Erythroblast (primary cell): Measurements from ENCODE around the gene CDC26.
"Not testable (repeated sequence)": the region's sequence is repeated elsewhere in the genome, so short reads cannot be mapped to it uniquely, and the experiment has no call there.

Experiments
- DNase-seq, 2 experiments: peaks; one replicate each; lab custom pipeline; 2025; lab: John Stamatoyannopoulos, UW
- GATA1 ChIP-seq: IDR thresholded peaks from 2 replicates; pipeline ENCODE4 v1.6.1; 2011; ENCODE audit warnings: low read depth, mild to moderate bottlenecking, control low read depth, low read length, moderate library complexity
- POLR2A ChIP-seq: IDR thresholded peaks from 2 replicates; pipeline ENCODE4 v1.6.1; 2011; ENCODE audit warnings: mild to moderate bottlenecking, low read length

Gene CDC26

GRCh38 chr9:113238202-113238858, 37.0 kb downstream of the CDC26 start:
- TF ChIP-seq GATA1 (no peak), POLR2A (no peak)
- DNase-seq = no peak

- no peak for TF ChIP-seq POLR2A
- no peak for TF ChIP-seq GATA1
- no peak for DNase-seq
Observed at GRCh38 chr9:113237026-113237425, 38.3 kb downstream of the CDC26 start.

GRCh38 chr9:113235701-113236255, 39.6 kb downstream of the CDC26 start:
- not testable (repeated sequence) for DNase-seq

GRCh38 chr9:113231701-113232100, 43.7 kb downstream of the CDC26 start:
- peak; percentile 48 to 80 for DNase-seq
- TF ChIP-seq GATA1 (no peak), POLR2A (no peak)

GRCh38 chr9:113228130-113228665, 47.2 kb downstream of the CDC26 start:
- TF ChIP-seq POLR2A (no peak), GATA1 (no peak)
- DNase-seq = no peak

- no peak for TF ChIP-seq GATA1
- TF ChIP-seq POLR2A = no peak
- no peak for DNase-seq
Observed at GRCh38 chr9:113227436-113227835, 47.9 kb downstream of the CDC26 start.

GRCh38 chr9:113223963-113224362, 51.4 kb downstream of the CDC26 start:
- DNase-seq = no peak
- TF ChIP-seq GATA1 = no peak
- TF ChIP-seq POLR2A = no peak

GRCh38 chr9:113222482-113222841, 52.9 kb downstream of the CDC26 start:
- TF ChIP-seq GATA1 (no peak), POLR2A (no peak)
- DNase-seq = peak in 1 of 2 experiments; percentile 50

GRCh38 chr9:113221800-113222481, 53.4 kb downstream of the CDC26 start:
- DNase-seq = peak; percentile 66 to 75
- TF ChIP-seq POLR2A = peak; percentile 2
- TF ChIP-seq GATA1 = no peak

GRCh38 chr9:113221003-113221799, 54.2 kb downstream of the CDC26 start, which contains the start of the genes FKBP15 and SLC31A1:
TSS of gene FKBP15 (minus strand) at chr9:113221277. CDS start at chr9:113221243, 34 bp downstream.
TSS of gene SLC31A1 (plus strand) at chr9:113221544. CDS start at chr9:113256149, 34,605 bp downstream.
- no peak for TF ChIP-seq GATA1
- TF ChIP-seq POLR2A = peak; percentile 64
- peak; percentile 98 to 99 for DNase-seq

GRCh38 chr9:113220467-113221002, 54.8 kb downstream of the CDC26 start:
- TF ChIP-seq GATA1 (no peak), POLR2A (no peak)
- peak; percentile 49 to 63 for DNase-seq

GRCh38 chr9:113219969-113220368, 55.4 kb downstream of the CDC26 start:
- no peak for TF ChIP-seq GATA1
- DNase-seq = peak; percentile 50 to 51

- no peak for DNase-seq
- TF ChIP-seq POLR2A = no peak
- TF ChIP-seq GATA1 = no peak
Observed at GRCh38 chr9:113219186-113219936, 56.0 kb downstream of the CDC26 start.
